ENCODE results near the gene SLC29A3. TPM values are rescaled to one million over a fixed set of nuclear protein-coding genes. Genes with fewer than 3 reads are reported as not detected.

SLC29A3 gene
- total and polyA plus RNA-seq, 2 of the 8 experiments (the other 6 are each of a cell fraction or from before 2014, with no cell fraction given): 14.0 to 24.6 TPM

- Histone ChIP-seq H3K4me3 (ENCODE audit: extremely low read depth in 1 of 4, insufficient read depth in 2 of 4, low read depth in 3 of 4, low read length in 4 of 4) (no peak overlapping the region), H3K4me2 (ENCODE audit: insufficient read depth in 1 of 2, low read depth in 2 of 2, low read length in 2 of 2) (no peak overlapping the region), H3K79me2 (ENCODE audit: control insufficient read depth in 1 of 2, insufficient read depth in 2 of 2, low read length in 2 of 2) (no peaks in the 10 kb centered on the region), H2BK120ac (replicated peaks; ENCODE audit: low read depth, low read length) (no peak overlapping the region), H3K79me1 (ENCODE audit: low read depth, low read length) (no peaks in the 10 kb centered on the region), H2BK5ac (ENCODE audit: low read depth, low read length) (no peak overlapping the region), H4K20me1 (replicated peaks in 1 of 2; ENCODE audit: control insufficient read depth in 1 of 2, insufficient read depth in 2 of 2, low read length in 2 of 2) (no peaks in the 10 kb centered on the region), H3K27ac (ENCODE audit: low read depth, low read length) (no peak overlapping the region), H2AK5ac (ENCODE audit: low read depth, low read length) (no peak overlapping the region), H3K36me3 (ENCODE audit: control insufficient read depth in 2 of 4, insufficient read depth in 4 of 4, low read length in 3 of 4) (no peaks in the 10 kb centered on the region), H4K8ac (ENCODE audit: extremely low read depth, insufficient read depth, low read length) (no peak overlapping the region), H4K91ac (replicated peaks; ENCODE audit: insufficient read length, low read length) (no peak overlapping the region), H3K9ac (replicated peaks in 1 of 4; ENCODE audit: extremely low read depth in 1 of 4, low read depth in 3 of 4, low read length in 3 of 4) (no peak overlapping the region), H3K23ac (ENCODE audit: insufficient read length) (no peak overlapping the region), H3K14ac (ENCODE audit: insufficient read length) (no peak overlapping the region), H3K4me1 (replicated peaks in 1 of 4; ENCODE audit: control insufficient read depth in 3 of 4, insufficient read depth in 4 of 4, low read length in 3 of 4) (no peaks in the 10 kb centered on the region; a peak in 1 of 7 replicates), H3K23me2 (ENCODE audit: low read depth, low read length) (no peaks in the 10 kb centered on the region), H3K18ac (ENCODE audit: extremely low read depth, low read length) (no peak overlapping the region), H3K56ac (replicated peaks; ENCODE audit: insufficient read length, low read depth, low read length) (no peak overlapping the region), H3K9me3 (ENCODE audit: insufficient read depth in 2 of 2, low read depth in 1 of 2, low read length in 1 of 2) (no peaks in the 10 kb centered on the region), H3K4ac (replicated peaks; ENCODE audit: insufficient read length, low read depth, low read length) (no peak overlapping the region), H2BK12ac (ENCODE audit: low read depth, low read length) (no peak overlapping the region), H2BK15ac (ENCODE audit: low read length) (no peak overlapping the region), H3K27me3 (replicated peaks in 1 of 4; ENCODE audit: control insufficient read depth in 3 of 4, extremely low read depth in 1 of 4, insufficient read depth in 3 of 4, low read length in 3 of 4) (no peaks in the 10 kb centered on the region; a peak in 2 of 7 replicates), H2BK20ac (ENCODE audit: low read length) (no peak overlapping the region), H4K5ac (ENCODE audit: insufficient read length, low read depth, low read length) (no peak overlapping the region), H2AFZ (ENCODE audit: low read length) (no peak overlapping the region)
- 74% methylated on average over 1 of the region's 1 CpG; no CpG with 5 or more reads in 1 of the 2 experiments for WGBS, 2 experiments (ENCODE audit: extremely low coverage in 1 of 2, insufficient coverage in 1 of 2, insufficient read length in 1 of 2, insufficient replicate concordance in 2 of 2, low coverage in 1 of 2, low lambda C conversion rate in 2 of 2, missing lambda C conversion rate in 1 of 2)
- DNase-seq (ENCODE audit: low read depth in 1 of 2, low spot score in 2 of 2) (no peak), FAIRE-seq (no peak)
- TF ChIP-seq ASH2L (IDR thresholded peaks at IDR 0.05; ENCODE audit: low read length) (no peak), TCF12 (IDR thresholded peaks at IDR 0.05; ENCODE audit: low read depth, low read length) (no peak)
- ChIA-PET CTCF (ENCODE audit: partially characterized antibody) (interaction anchor here (0.5 to 28.0 kb wide), 13 partner anchors 10 to 351 kb away, joined by 3 to 401 read pairs (median 4); partner anchors contain the start of gene SLC29A3), POLR2A (ENCODE audit: partially characterized antibody) (interaction anchor here (0.6 to 0.7 kb wide), 2 partner anchors 19 to 406 kb away, joined by 4 read pairs; no protein-coding TSS in a partner anchor)
Measured at GRCh38 chr10:71368176-71368575, 49.1 kb downstream of the SLC29A3 start.

All from H1 (cell line).